Fibroblast of pulmonary artery (primary cell): ENCODE data around the gene MAN1A1.

Experiments
- DNase-seq: peaks from one replicate; pipeline ENCODE4 v3.0.0-alpha.2; 2010; ENCODE audit warnings: low read depth
- H3K4me3 ChIP-seq: replicated peaks from 2 replicates; pipeline ENCODE4 v1.5.1; 2011; ENCODE audit warnings: low read depth, mild to moderate bottlenecking, control low read depth, low read length, moderate library complexity
- TF ChIP-seq, protein P1 (sequence below): IDR thresholded peaks from 2 replicates; pipeline ENCODE4 v1.5.1; 2011; ENCODE audit warnings: mild to moderate bottlenecking, control low read depth, low read length, inconsistent platforms; ENCODE audit errors: missing control alignments

MAN1A1 gene

DNA sequence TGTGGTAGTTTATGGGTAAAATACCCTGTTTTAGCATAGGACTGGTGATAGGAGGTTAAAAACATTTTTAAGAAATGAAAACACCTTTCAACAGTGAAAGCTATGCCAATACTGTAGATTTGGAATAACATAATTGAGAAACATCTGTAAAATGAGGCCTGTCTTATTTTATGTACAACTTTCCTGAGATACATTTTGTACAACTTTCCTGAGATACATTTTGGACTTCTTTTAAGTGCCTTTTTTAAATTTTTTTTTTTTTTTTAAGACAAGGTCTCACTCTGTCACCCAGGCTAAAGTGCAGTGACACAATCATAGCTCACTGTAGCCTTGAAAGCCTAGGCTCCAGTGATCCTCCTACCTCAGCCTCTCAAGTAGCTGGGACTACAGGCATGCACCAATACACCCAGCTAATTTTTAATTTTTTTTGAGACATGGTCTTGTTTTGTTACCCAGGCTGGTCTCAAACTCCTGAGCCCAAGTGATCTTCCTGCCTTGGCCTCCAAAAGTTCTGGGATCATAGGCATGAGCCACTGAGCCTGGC is 84.6 kb downstream of the MAN1A1 start:
- no peak for DNase-seq
- H3K4me3 ChIP-seq, result no peak overlapping the region
- TF ChIP-seq, protein P1, sequence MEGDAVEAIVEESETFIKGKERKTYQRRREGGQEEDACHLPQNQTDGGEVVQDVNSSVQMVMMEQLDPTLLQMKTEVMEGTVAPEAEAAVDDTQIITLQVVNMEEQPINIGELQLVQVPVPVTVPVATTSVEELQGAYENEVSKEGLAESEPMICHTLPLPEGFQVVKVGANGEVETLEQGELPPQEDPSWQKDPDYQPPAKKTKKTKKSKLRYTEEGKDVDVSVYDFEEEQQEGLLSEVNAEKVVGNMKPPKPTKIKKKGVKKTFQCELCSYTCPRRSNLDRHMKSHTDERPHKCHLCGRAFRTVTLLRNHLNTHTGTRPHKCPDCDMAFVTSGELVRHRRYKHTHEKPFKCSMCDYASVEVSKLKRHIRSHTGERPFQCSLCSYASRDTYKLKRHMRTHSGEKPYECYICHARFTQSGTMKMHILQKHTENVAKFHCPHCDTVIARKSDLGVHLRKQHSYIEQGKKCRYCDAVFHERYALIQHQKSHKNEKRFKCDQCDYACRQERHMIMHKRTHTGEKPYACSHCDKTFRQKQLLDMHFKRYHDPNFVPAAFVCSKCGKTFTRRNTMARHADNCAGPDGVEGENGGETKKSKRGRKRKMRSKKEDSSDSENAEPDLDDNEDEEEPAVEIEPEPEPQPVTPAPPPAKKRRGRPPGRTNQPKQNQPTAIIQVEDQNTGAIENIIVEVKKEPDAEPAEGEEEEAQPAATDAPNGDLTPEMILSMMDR, result no peak

DNA sequence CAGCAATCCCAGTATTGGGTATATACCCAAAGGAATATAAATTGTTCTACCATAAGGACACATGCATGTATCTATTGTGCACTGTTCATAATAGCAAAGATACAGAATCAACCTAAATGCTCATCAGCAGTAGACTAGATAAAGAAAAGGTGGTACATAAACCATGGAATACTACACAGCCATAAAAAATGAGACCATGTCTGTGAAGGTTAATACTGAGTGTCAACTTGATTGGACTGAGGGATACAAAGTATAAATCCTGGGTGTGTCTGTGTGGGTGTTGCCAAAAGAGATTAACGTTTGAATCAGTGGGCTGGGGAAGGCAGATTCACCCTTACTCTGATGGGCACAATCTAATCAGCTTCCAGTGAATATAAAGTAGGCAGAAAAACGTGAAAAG is 86.9 kb downstream of the MAN1A1 start:
- TF ChIP-seq, protein P1, result no peak
- no peak for DNase-seq
- no peak overlapping the region for H3K4me3 ChIP-seq

DNA sequence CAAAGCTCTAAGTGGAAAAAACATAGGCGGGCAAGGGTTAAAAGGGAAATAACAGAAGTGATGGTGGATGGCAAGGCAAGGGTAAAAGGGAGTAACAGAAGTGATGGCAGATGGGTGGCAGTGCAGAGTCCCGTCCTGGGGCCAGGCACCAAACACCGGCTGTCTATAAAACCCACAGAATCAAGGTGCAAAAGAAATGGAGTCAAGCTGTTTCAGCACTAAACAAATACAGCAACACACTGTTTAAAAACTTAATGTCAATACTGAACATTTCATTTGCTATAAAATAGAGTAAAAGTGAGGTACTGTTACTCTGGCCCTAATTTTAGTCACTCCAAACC is 87.6 kb downstream of the MAN1A1 start:
- no peak overlapping the region for H3K4me3 ChIP-seq
- no peak for DNase-seq
- TF ChIP-seq, protein P1, result no peak

DNA sequence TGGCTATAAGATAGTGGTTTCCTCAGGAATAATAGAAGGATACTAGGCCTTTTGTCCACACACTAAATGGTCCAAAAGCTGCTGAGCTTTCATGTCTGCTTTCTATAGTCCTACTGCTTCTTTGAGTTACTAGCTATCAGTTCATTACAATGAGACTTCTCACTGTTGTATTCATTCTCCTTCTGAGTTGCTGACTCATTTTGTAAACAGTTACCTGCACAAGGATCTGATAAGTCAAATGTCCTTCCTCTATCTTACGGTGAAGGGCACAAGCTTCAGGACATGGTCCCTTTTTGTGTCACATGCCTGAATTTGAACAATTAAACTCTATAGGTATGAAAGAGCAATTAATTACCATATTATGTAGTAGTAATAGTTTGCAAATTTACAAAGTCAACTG is 90.5 kb downstream of the MAN1A1 start:
- no peak for DNase-seq
- no peak overlapping the region for H3K4me3 ChIP-seq
- TF ChIP-seq, protein P1, result no peak

DNA sequence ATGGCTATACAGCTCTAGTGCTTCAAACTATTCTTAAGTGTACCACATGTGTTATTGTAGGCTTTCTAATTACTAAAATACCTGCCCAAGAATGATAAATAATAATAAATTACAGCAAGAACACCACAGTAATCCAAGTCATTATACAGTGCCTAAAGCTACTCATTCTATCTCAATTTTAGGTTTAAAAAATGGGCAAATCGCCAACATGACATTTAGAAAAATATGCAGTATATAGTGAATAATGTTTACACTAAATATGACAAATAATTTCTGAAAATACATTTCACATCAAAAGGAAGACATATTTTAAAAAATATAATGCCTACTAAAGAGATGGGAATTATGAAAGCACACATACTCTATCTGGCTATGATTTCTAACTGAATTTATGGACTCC is 91.8 kb downstream of the MAN1A1 start:
- no peak for DNase-seq
- no peak overlapping the region for H3K4me3 ChIP-seq
- TF ChIP-seq, protein P1, result no peak

DNA sequence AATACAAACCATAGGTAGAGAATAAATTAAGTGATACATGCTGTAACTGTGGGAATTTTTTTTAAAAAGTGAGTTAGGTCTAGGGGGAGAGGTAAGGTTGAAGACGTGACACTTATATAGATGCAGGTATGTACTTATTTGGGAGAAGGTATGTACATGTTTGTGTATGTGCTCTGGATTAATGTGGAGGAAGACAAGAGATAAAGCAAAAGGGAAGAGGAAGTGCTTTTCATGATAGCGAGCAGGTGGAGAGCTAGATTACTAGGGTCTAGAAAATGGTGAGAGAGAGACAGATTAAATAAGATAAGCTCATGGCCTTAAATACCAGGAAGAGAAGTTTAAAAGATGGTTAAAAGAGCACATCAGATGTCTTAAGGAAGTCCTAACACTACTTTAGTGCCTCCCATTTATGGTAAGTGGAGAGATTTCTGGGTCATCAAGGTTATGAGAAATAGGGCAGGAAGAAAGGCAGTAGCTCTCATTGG is 92.5 kb downstream of the MAN1A1 start:
- TF ChIP-seq, protein P1, result no peak
- H3K4me3 ChIP-seq, result no peak overlapping the region
- DNase-seq, result no peak

DNA sequence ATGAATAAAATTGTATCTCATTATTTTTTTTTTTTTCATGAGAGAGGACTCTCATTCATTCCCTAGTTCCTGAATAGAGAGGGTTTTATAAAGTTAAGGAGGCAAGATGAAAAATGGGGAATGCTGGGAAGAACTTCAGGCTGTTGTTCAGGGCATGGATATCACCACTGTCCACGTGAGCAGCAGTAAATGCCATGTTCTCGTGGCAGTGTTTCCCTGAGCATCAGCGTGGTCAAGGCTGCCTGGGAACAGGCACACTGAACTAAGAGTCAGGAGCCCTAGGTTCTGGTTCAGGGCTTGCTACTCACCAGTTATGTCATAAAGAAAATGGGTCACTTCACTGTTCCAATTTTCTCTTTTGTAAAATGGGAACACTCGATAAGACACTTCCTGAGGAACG is 93.2 kb downstream of the MAN1A1 start:
- H3K4me3 ChIP-seq, result no peak overlapping the region
- DNase-seq, result no peak
- TF ChIP-seq, protein P1, result no peak
